Tibial nerve (tissue), 4 donors: ENCODE measurements around the gene SV2B.

Experiments used
- EP300 ChIP-seq, 2 donors: sonication (generic); formaldehyde crosslinking; IDR thresholded peaks; one replicate each; pipeline ENCODE4 v1.6.1; 2017; ENCODE audit warnings: antibody characterized with exemption in 2 of 2, mild to moderate bottlenecking in 1 of 2
- TF ChIP-seq, protein P1 (sequence below), 5 experiments: fragments of 200-600 bp in 3 of 5; fragments of 450-650 bp in 2 of 5; sonication (generic) in 3 of 5; IDR thresholded peaks; one replicate each; pipeline ENCODE4 v1.5.1; 2016 to 2019; ENCODE audit warnings: antibody characterized with exemption in 5 of 5, mild to moderate bottlenecking in 3 of 5, moderate library complexity in 2 of 5

DNA sequence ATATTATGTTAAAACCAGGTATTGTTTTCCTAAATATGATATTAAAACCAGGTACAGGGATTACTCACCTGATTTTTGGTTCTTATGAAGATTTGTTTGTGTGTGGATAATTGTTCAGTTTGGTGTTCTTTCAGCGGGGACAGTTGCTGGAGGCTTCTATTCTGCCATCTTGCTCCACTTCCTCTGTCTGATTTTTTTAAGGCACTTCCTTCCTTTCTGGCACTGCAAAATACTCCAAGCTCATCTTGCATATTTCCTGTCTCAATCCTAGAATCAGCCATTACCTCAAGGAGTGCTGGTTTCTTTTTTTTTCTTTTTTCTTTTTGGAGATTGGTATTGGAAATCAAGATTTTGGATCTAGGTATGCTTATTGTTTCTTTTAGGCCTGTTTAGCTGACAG is 229.9 kb downstream of the SV2B start:
- TF ChIP-seq, protein P1, sequence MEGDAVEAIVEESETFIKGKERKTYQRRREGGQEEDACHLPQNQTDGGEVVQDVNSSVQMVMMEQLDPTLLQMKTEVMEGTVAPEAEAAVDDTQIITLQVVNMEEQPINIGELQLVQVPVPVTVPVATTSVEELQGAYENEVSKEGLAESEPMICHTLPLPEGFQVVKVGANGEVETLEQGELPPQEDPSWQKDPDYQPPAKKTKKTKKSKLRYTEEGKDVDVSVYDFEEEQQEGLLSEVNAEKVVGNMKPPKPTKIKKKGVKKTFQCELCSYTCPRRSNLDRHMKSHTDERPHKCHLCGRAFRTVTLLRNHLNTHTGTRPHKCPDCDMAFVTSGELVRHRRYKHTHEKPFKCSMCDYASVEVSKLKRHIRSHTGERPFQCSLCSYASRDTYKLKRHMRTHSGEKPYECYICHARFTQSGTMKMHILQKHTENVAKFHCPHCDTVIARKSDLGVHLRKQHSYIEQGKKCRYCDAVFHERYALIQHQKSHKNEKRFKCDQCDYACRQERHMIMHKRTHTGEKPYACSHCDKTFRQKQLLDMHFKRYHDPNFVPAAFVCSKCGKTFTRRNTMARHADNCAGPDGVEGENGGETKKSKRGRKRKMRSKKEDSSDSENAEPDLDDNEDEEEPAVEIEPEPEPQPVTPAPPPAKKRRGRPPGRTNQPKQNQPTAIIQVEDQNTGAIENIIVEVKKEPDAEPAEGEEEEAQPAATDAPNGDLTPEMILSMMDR (IDR thresholded peaks at IDR 0.05): no peak
- TF ChIP-seq EP300 (IDR thresholded peaks at IDR 0.05): no peak
